ENCODE data around the gene RNASE13. TPM values are rescaled to one million over a fixed set of nuclear protein-coding genes. Genes with fewer than 3 reads are reported as not detected.

The RNASE13 gene
- total RNA-seq, 1 experiment from 2014 or later = not detected

GRCh38 chr14:21023817-21024584 is 10.6 kb downstream of the RNASE13 start:
- CTCF ChIA-PET = interaction anchor here (0.6 to 3.0 kb wide), 11 partner anchors 9 to 81 kb away, joined by 3 to 57 read pairs (median 4); no protein-coding TSS in a partner anchor
- peaks cover 39% of the 10 kb centered on the region for H3K4me1 Mint-ChIP-seq
- ATAC-seq = 0 out of 2 replicates have a peak, but pooled peaks have one; percentile 3

GRCh38 chr14:21023174-21023573 is 11.4 kb downstream of the RNASE13 start:
- CTCF ChIA-PET = interaction anchor here (1.0 to 3.0 kb wide), 6 partner anchors 8 to 69 kb away, joined by 4 to 57 read pairs (median 8); no protein-coding TSS in a partner anchor
- H3K4me1 Mint-ChIP-seq = peaks cover 39% of the 10 kb centered on the region
- H3K27ac Mint-ChIP-seq = no peak overlapping the region
- DNase-seq (ENCODE audit: low spot score) (no peak), ATAC-seq (no peak)
- TF ChIP-seq CREM (CRISPR knock-in tag; IDR thresholded peaks at IDR 0.05) = no peak
- TF ChIP-seq OVOL2 (CRISPR knock-in tag; IDR thresholded peaks at IDR 0.05; ENCODE audit: borderline replicate concordance) = no peak
- TF ChIP-seq PREB (CRISPR knock-in tag; IDR thresholded peaks at IDR 0.05; ENCODE audit: borderline replicate concordance) = no peak
- no peak for TF ChIP-seq FOXP1 (CRISPR knock-in tag; IDR thresholded peaks at IDR 0.05; ENCODE audit: borderline replicate concordance)
- TF ChIP-seq ZNF416 (CRISPR knock-in tag; IDR thresholded peaks at IDR 0.05) = no peak
- TF ChIP-seq ELF4 (CRISPR knock-in tag; IDR thresholded peaks at IDR 0.05; ENCODE audit: low read depth) = no peak
- TF ChIP-seq CBFB (CRISPR knock-in tag; IDR thresholded peaks at IDR 0.05; ENCODE audit: low read depth) = no peak
- TF ChIP-seq ATF3 (CRISPR knock-in tag; conservative IDR thresholded peaks at IDR 0.05) = no peak
- no peak for TF ChIP-seq ETV6 (CRISPR knock-in tag; IDR thresholded peaks at IDR 0.05)
- no peak for TF ChIP-seq ZNF232 (CRISPR knock-in tag; IDR thresholded peaks at IDR 0.05)
- no peak for TF ChIP-seq ESRRA (CRISPR knock-in tag; IDR thresholded peaks at IDR 0.05; ENCODE audit: borderline replicate concordance)
- TF ChIP-seq HMGXB4 (CRISPR knock-in tag; IDR thresholded peaks at IDR 0.05) = no peak
- no peak for TF ChIP-seq ZNF219 (CRISPR knock-in tag; IDR thresholded peaks at IDR 0.05; ENCODE audit: borderline replicate concordance)
- no peak for TF ChIP-seq ZNF281 (CRISPR knock-in tag; IDR thresholded peaks at IDR 0.05)
- no peak for TF ChIP-seq JUN (CRISPR knock-in tag; IDR thresholded peaks at IDR 0.05)
- TF ChIP-seq ERG (CRISPR knock-in tag; IDR thresholded peaks at IDR 0.05) = no peak
- peaks cover 35% of the 10 kb centered on the region for H3K27me3 Mint-ChIP-seq (ENCODE audit: low read depth)
- H3K4me3 Mint-ChIP-seq = peak overlapping the region; percentile 79; the same call in 1 of the 2 replicates
- H3K9me3 Mint-ChIP-seq = no peaks in the 10 kb centered on the region
- POLR2A ChIA-PET = interaction anchor here (1.1 to 2.3 kb wide), 3 partner anchors 8 to 48 kb away, joined by 3 to 7 read pairs (median 4); no protein-coding TSS in a partner anchor
- H3K36me3 Mint-ChIP-seq = peaks cover 6% of the 10 kb centered on the region; the same call in 1 of the 2 replicates

More at GRCh38 chr14:21023817-21024584, 10.6 kb downstream of the RNASE13 start:
- no peaks in the 10 kb centered on the region for H3K9me3 Mint-ChIP-seq
- peaks cover 6% of the 10 kb centered on the region; the same call in 1 of the 2 replicates for H3K36me3 Mint-ChIP-seq
- TF ChIP-seq E2F1 (CRISPR knock-in tag; IDR thresholded peaks at IDR 0.05) = no peak
- TF ChIP-seq HMGA2 (CRISPR knock-in tag; IDR thresholded peaks at IDR 0.05) = no peak
- no peak for TF ChIP-seq PREB (CRISPR knock-in tag; IDR thresholded peaks at IDR 0.05; ENCODE audit: borderline replicate concordance)
- DNase-seq (ENCODE audit: low spot score) = peak; percentile 17
- H3K27me3 Mint-ChIP-seq (ENCODE audit: low read depth) = peaks cover 35% of the 10 kb centered on the region
- POLR2A ChIA-PET = interaction anchor here (0.6 to 2.3 kb wide), 6 partner anchors 9 to 74 kb away, joined by 3 to 7 read pairs (median 4); partner anchors contain the start of gene ZNF219
- no peak overlapping the region for H3K27ac Mint-ChIP-seq
- peak overlapping the region; percentile 79 for H3K4me3 Mint-ChIP-seq
